Neural cell (in vitro differentiated cells): ENCODE measurements around the gene OAS3. TPM values are rescaled to one million over a fixed set of nuclear protein-coding genes. Genes with fewer than 3 reads are reported as not detected.

Experiments used
- H2AFZ ChIP-seq: fragments of 200-600, 300-800 bp; sonication (generic), shearing (Covaris generic); 2 replicates; pipeline ENCODE4 v1.6.0; 2014; ENCODE audit warnings: low read depth, mild to moderate bottlenecking, antibody characterized with exemption, low read length, moderate library complexity
- H3F3A ChIP-seq: fragments of 200-600 bp; shearing (Covaris generic); 2 replicates; pipeline ENCODE4 v1.6.1; 2016; ENCODE audit warnings: mild to moderate bottlenecking, moderate library complexity, mixed read lengths, antibody characterized with exemption, low read length; ENCODE audit not compliant: insufficient read depth, poor library complexity, severe bottlenecking
- H3K27ac ChIP-seq: fragments of 200-600, 300-800 bp; sonication (generic), shearing (Covaris generic); 2 replicates; pipeline ENCODE4 v1.5.1; 2014; ENCODE audit warnings: mild to moderate bottlenecking, low read length, moderate library complexity
- H3K27me3 ChIP-seq: fragments of 300-800, 200-600 bp; sonication (generic), shearing (Covaris generic); 2 replicates; pipeline ENCODE4 v1.6.0; 2014; ENCODE audit warnings: mild to moderate bottlenecking, low read depth, low read length, moderate library complexity; ENCODE audit not compliant: insufficient read depth
- H3K36me3 ChIP-seq: fragments of 300-800, 200-600 bp; sonication (generic), shearing (Covaris generic); 2 replicates; pipeline ENCODE4 v1.5.1; 2014; ENCODE audit warnings: mild to moderate bottlenecking, antibody characterized with exemption, low read length, moderate library complexity; ENCODE audit not compliant: insufficient read depth
- H3K4me2 ChIP-seq: fragments of 300-800, 200-600 bp; sonication (generic), shearing (Covaris generic); 2 replicates; pipeline ENCODE4 v1.6.0; 2014; ENCODE audit warnings: mild to moderate bottlenecking, low read length
- H3K4me3 ChIP-seq: fragments of 300-800, 200-600 bp; sonication (generic), shearing (Covaris generic); 2 replicates; pipeline ENCODE4 v1.5.1; 2014; ENCODE audit warnings: mild to moderate bottlenecking, low read length, moderate library complexity
- H3K79me2 ChIP-seq: fragments of 200-600 bp; shearing (Covaris generic); replicated peaks from 2 replicates; pipeline ENCODE4 v1.6.0; 2014; ENCODE audit warnings: mild to moderate bottlenecking, low read length, moderate library complexity; ENCODE audit not compliant: insufficient read depth
- H3K9ac ChIP-seq: fragments of 300-800, 200-600 bp; sonication (generic), shearing (Covaris generic); 2 replicates; pipeline ENCODE4 v1.6.1; 2016; ENCODE audit warnings: mild to moderate bottlenecking, low read length, mixed read lengths
- H3K9me2 ChIP-seq: fragments of 200-600 bp; shearing (Covaris generic); 2 replicates; pipeline ENCODE4 v1.6.1; 2016; ENCODE audit warnings: mild to moderate bottlenecking, low read length, mixed read lengths; ENCODE audit not compliant: insufficient read depth
- H3K9me3 ChIP-seq: fragments of 200-600, 300-800 bp; sonication (generic), shearing (Covaris generic); 2 replicates; pipeline ENCODE4 v1.6.1; 2016; ENCODE audit warnings: mild to moderate bottlenecking, mixed run types, low read length, moderate library complexity, mixed read lengths
- H4K20me1 ChIP-seq: fragments of 200-600 bp; shearing (Covaris generic); 2 replicates; pipeline ENCODE4 v1.6.1; 2016; ENCODE audit warnings: mild to moderate bottlenecking, mixed run types; ENCODE audit not compliant: insufficient read depth
- CTCF ChIP-seq: fragments of 450-650 bp; IDR thresholded peaks from 2 replicates; pipeline ENCODE4 v1.5.1; 2014; ENCODE audit warnings: antibody characterized with exemption, mild to moderate bottlenecking, moderate library complexity; ENCODE audit not compliant: poor library complexity, severe bottlenecking
- EP300 ChIP-seq: fragments of 450-650 bp; conservative IDR thresholded peaks from 2 replicates; pipeline ENCODE4 v1.6.1; 2014; ENCODE audit warnings: antibody characterized with exemption, mild to moderate bottlenecking, moderate library complexity; ENCODE audit not compliant: poor library complexity, severe bottlenecking
- EZH2 ChIP-seq: fragments of 200-600, 300-800 bp; shearing (Covaris generic), sonication (generic); IDR thresholded peaks from 2 replicates; pipeline ENCODE4 v1.6.1; 2014; ENCODE audit warnings: antibody characterized with exemption, low read length, borderline replicate concordance, mild to moderate bottlenecking; ENCODE audit not compliant: insufficient read depth, poor library complexity, severe bottlenecking
- MXI1 ChIP-seq: fragments of 450-650 bp; conservative IDR thresholded peaks from 2 replicates; pipeline ENCODE4 v1.6.1; 2014; ENCODE audit warnings: antibody characterized with exemption, mild to moderate bottlenecking; ENCODE audit not compliant: poor library complexity, severe bottlenecking
- POLR2AphosphoS5 ChIP-seq: IDR thresholded peaks from 2 replicates; pipeline ENCODE4 v1.6.1; 2012
- RAD21 ChIP-seq: fragments of 450-650 bp; conservative IDR thresholded peaks from 2 replicates; pipeline ENCODE4 v1.6.1; 2014; ENCODE audit warnings: antibody characterized with exemption, mild to moderate bottlenecking, moderate library complexity
- REST ChIP-seq: IDR thresholded peaks from 2 replicates; pipeline ENCODE4 v1.6.1; 2012; ENCODE audit warnings: borderline replicate concordance
- SMC3 ChIP-seq: fragments of 450-650 bp; conservative IDR thresholded peaks from 2 replicates; pipeline ENCODE4 v1.6.1; 2014; ENCODE audit warnings: antibody characterized with exemption, mild to moderate bottlenecking, moderate library complexity; ENCODE audit not compliant: poor library complexity
- TAF1 ChIP-seq: IDR thresholded peaks from 2 replicates; pipeline ENCODE4 v1.6.1; 2012; ENCODE audit warnings: low read depth
- polyA plus RNA-seq: library from polyadenylated mRNA; depleted of rRNA; stranded (reverse); fragments of >200 nt; gene quantifications from 2 replicates; pipeline ENCODE4 v1.2.3, GENCODE V29; 2014

OAS3 gene
- polyA plus RNA-seq, 1 donor from 2014 or later, result not detected

GRCh38 chr12:112933129-112933505 lies 5.2 kb upstream of the OAS3 start:
- H3K79me2 ChIP-seq, result no peaks in the 10 kb centered on the region
- H3K9me3 ChIP-seq, result no peaks in the 10 kb centered on the region
- no peaks in the 10 kb centered on the region for H3K9me2 ChIP-seq
- H3K27me3 ChIP-seq, result peaks cover 11% of the 10 kb centered on the region
- no peak for TF ChIP-seq TAF1
- no peak for TF ChIP-seq CTCF
- no peak for TF ChIP-seq REST
- TF ChIP-seq POLR2AphosphoS5, result no peak
- TF ChIP-seq EP300, result no peak
- TF ChIP-seq EZH2, result no peak
- TF ChIP-seq MXI1, result no peak
- TF ChIP-seq SMC3, result no peak
- no peak for TF ChIP-seq RAD21
- no peak overlapping the region for H3K27ac ChIP-seq
- H3K4me2 ChIP-seq, result no peak overlapping the region
- H3K9ac ChIP-seq, result no peak overlapping the region
- H2AFZ ChIP-seq, result no peak overlapping the region
- no peaks in the 10 kb centered on the region for H4K20me1 ChIP-seq
- H3F3A ChIP-seq, result no peaks in the 10 kb centered on the region
- H3K4me3 ChIP-seq, result no peak overlapping the region
- no peaks in the 10 kb centered on the region for H3K36me3 ChIP-seq

- Histone ChIP-seq H3K9me3 (no peaks in the 10 kb centered on the region), H2AFZ (no peak overlapping the region), H3K9ac (no peak overlapping the region), H3K9me2 (no peaks in the 10 kb centered on the region), H3K4me2 (no peak overlapping the region), H3F3A (no peaks in the 10 kb centered on the region), H3K27ac (no peak overlapping the region), H4K20me1 (no peaks in the 10 kb centered on the region), H3K36me3 (no peaks in the 10 kb centered on the region), H3K27me3 (peaks cover 20% of the 10 kb centered on the region), H3K4me3 (no peak overlapping the region), H3K79me2 (no peaks in the 10 kb centered on the region)
- TF ChIP-seq MXI1, result no peak
- no peak for TF ChIP-seq CTCF
- no peak for TF ChIP-seq TAF1
- TF ChIP-seq RAD21, result no peak
- TF ChIP-seq EP300, result no peak
- no peak for TF ChIP-seq POLR2AphosphoS5
- no peak for TF ChIP-seq REST
- no peak for TF ChIP-seq EZH2
Observed at GRCh38 chr12:112936264-112936663, 2.0 kb upstream of the OAS3 start.
